ENCODE results near the gene CAMK2B.

Gene CAMK2B

DNA sequence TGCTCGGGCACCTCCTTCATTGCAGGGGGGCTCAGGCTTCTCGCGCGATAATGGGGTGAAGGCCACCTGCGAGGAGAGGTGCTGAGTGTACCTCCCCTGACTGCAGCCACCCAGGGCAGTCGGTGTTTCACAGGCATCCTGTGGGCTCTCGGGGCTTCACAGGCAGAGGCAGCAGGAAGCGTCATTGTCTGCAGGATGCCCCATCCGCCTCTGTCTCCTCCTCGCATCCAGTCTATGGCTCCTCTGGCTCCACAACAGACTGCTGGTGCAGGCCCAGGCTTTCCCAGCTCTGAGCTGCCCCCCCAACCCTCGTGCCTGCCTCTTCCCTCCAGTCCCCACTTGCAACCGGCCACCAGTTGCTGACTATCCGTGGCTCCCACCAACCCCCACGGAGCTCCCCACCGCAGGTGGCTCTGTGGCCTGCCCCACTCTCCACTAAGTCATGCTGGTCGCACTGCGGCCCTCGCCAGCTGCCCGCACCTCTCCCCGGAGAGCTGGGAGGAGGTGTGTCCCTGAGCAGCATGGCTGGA is 36.5 kb downstream of the CAMK2B start:
- no peak for DNase-seq (ENCODE audit: low read depth)
- TF ChIP-seq, protein P1, sequence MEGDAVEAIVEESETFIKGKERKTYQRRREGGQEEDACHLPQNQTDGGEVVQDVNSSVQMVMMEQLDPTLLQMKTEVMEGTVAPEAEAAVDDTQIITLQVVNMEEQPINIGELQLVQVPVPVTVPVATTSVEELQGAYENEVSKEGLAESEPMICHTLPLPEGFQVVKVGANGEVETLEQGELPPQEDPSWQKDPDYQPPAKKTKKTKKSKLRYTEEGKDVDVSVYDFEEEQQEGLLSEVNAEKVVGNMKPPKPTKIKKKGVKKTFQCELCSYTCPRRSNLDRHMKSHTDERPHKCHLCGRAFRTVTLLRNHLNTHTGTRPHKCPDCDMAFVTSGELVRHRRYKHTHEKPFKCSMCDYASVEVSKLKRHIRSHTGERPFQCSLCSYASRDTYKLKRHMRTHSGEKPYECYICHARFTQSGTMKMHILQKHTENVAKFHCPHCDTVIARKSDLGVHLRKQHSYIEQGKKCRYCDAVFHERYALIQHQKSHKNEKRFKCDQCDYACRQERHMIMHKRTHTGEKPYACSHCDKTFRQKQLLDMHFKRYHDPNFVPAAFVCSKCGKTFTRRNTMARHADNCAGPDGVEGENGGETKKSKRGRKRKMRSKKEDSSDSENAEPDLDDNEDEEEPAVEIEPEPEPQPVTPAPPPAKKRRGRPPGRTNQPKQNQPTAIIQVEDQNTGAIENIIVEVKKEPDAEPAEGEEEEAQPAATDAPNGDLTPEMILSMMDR (IDR thresholded peaks at IDR 0.05; ENCODE audit: control insufficient read depth, extremely low read depth, insufficient read depth), result no peak
- H3K4me3 ChIP-seq (ENCODE audit: low read depth, low read length), result no peak overlapping the region

DNA sequence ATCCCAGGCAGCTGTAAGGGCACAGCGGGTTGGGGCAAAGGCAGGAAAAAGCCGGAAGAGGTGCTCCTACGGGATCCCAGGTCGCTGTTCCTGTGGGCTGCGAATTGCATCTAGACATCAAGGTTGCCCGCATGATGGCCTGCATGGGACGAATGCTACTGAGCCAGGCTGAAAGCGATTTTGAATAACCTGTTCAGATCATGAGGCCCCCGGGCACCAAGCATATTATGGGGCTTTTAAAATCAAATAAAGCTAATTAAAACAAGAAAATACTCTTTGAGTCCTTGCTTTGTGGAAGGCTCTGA is 37.1 kb downstream of the CAMK2B start:
- TF ChIP-seq, protein P1 (IDR thresholded peaks at IDR 0.05; ENCODE audit: control insufficient read depth, extremely low read depth, insufficient read depth), result no peak
- H3K4me3 ChIP-seq (ENCODE audit: low read depth, low read length), result no peak overlapping the region
- DNase-seq (ENCODE audit: low read depth), result no peak

DNA sequence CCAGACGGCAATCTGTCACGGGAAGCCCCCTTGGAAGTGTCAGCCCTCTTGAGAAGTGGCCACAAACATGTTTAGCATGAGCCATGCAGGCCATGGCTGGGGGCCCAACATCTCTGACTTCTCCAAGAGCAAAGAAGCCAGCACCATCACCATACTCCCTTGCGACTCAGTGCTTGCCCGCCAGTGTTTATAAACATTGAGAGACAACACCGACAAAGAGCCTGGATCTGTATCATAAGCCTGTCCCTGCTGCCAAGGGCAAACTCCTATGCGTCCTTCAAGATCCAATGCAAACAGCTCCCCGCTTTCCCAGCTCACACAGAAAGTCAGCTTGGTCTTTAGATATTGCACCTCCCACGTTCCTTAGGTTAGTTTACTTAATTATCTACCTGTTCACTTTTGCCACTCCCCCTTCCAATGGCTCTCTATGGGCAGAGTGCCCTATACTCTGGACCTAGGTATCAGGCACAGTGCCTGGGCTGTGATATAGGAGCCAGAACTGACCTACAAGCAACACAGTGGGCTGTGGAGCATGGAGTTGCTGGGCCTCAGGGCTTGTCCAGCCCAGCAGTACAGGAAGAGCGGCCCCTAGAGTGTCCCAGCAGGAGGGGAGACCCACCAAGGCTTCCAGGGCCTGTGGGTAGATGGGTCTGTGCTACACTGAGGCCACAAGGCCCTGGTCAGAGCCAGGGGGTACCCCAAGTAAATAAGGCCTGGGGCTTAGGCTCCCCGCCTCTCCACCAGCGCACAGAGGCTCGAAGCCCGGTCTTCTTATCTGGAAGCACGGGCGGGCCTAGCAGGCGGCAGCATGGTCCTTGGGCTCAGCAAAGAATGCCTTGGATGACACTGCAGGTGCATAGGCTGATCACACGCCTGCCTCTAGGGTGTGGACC is 37.7 kb downstream of the CAMK2B start:
- H3K4me3 ChIP-seq (ENCODE audit: low read depth, low read length), result no peak overlapping the region
- DNase-seq (ENCODE audit: low read depth), result no peak
- TF ChIP-seq, protein P1 (IDR thresholded peaks at IDR 0.05; ENCODE audit: control insufficient read depth, extremely low read depth, insufficient read depth), result no peak

DNA sequence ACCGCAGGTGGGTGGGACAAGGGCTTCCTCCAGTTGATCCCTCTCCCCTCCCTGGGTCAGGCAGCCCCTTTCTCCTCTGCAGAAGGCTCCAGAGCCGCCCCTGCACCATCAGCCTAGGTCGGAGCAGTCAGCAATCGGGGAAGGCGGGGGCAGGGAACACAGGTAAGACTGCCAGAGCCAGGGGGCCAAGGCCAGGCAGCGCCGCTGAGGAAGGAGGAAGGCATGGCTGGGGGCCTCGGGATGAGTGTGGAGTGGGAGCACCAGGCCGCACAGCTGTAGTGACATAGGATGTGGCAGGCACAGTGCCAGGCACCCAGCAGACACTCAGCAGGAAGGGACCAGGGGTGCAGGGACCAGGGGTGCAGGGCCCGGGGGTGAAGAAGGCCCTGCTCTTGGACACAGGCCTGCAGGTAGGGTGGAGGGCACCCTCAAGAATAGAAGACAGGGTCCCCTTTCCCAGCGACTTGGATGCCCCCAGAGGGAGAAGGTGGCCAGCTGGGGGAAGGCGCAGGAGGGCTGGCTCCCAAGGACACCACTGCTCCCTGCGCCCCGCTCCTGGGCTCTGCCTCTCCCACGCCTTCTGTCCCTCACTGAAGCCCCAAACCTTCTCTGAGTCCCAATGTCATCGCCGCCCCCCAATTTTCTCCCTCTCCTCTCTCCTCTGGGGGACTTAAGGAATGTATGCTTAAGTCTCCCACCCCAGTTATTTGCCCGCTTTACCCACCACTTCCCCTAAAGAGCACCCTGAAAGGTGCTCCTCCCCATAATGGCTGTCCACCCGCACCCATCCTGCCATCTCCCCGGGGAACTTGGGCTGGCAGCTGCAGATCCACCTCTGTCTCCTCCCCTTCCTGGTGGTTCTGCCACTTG is 38.5 kb downstream of the CAMK2B start:
- TF ChIP-seq, protein P1 (IDR thresholded peaks at IDR 0.05; ENCODE audit: control insufficient read depth, extremely low read depth, insufficient read depth), result no peak
- no peak overlapping the region for H3K4me3 ChIP-seq (ENCODE audit: low read depth, low read length)
- no peak for DNase-seq (ENCODE audit: low read depth)

DNA sequence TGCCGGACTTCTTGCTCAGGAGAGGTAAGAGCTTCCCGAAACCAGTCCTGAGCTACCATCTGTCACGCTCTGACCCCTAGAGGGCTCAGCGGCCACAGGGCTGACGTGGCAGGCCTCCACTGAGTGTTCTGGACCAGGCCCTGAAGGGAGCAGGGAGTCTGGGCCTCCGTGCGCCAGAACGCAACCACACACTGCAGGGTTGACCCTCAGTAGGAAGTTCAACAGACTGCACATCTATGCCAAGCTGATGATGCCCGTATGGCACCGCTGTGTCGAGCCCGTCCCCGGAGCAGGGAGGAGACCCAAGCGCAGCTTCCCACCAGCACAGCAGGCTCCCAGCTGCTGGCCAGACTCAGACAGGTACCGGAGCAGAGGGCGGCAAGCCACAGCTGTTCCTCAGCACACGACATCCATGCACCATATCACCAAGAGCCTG is 39.2 kb downstream of the CAMK2B start:
- no peak overlapping the region for H3K4me3 ChIP-seq (ENCODE audit: low read depth, low read length)
- no peak for DNase-seq (ENCODE audit: low read depth)

DNA sequence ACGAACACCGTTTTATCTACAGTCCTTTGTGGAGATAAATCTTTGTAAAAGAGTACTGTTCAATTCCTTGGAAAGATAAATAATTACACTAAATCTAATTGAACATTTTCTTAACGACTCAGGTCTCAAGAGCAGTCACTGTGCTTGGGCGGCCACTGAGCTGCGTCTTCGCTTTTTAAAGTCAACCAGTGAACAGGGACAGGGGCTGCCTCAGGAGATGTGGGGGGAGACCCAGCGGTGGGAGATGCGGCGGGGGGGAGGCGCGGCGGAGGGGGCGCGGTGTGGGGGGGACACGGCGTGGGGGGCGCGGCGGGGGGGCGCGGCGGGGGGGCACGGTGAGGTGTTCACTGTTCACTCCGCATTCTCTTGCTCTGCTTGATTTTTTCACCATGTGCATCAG is 39.8 kb downstream of the CAMK2B start:
- DNase-seq (ENCODE audit: low read depth), result no peak
- no peak overlapping the region for H3K4me3 ChIP-seq (ENCODE audit: low read depth, low read length)

More for the DNA sequence above, 39.2 kb downstream of the CAMK2B start:
- TF ChIP-seq, protein P1 (IDR thresholded peaks at IDR 0.05; ENCODE audit: control insufficient read depth, extremely low read depth, insufficient read depth), result no peak

More for the DNA sequence above, 39.8 kb downstream of the CAMK2B start:
- TF ChIP-seq, protein P1 (IDR thresholded peaks at IDR 0.05; ENCODE audit: control insufficient read depth, extremely low read depth, insufficient read depth), result no peak
